HepG2 (cell line): ENCODE measurements around the gene HKDC1. TPM values are rescaled to one million over a fixed set of nuclear protein-coding genes. Genes with fewer than 3 reads are reported as not detected.

Experiments
- BCL6 ChIP-seq: IDR thresholded peaks from 2 replicates; pipeline ENCODE4 v1.6.1; 2016; ENCODE audit warnings: missing genetic modification reagents, missing compliant biosample characterization
- GPN1 ChIP-seq: sonication (generic); formaldehyde crosslinking; IDR thresholded peaks from 2 replicates; pipeline ENCODE4 v1.5.1; 2020; ENCODE audit warnings: missing genetic modification reagents, borderline replicate concordance
- HHEX ChIP-seq: IDR thresholded peaks from 2 replicates; pipeline ENCODE4 v1.6.1; 2016; ENCODE audit warnings: control low read depth
- NR3C1 ChIP-seq: sonication (generic); formaldehyde crosslinking; IDR thresholded peaks from 2 replicates; pipeline ENCODE4 v1.4.0; 2020; ENCODE audit warnings: missing genetic modification reagents
- PCBP2 ChIP-seq: fragments of 200-400 bp; formaldehyde crosslinking; optimal IDR thresholded peaks from 2 replicates; pipeline ENCODE3; 2018; ENCODE audit warnings: low read length, low read depth; ENCODE audit not compliant: poor library complexity, severe bottlenecking
- PTBP1 ChIP-seq: fragments of 200-400 bp; formaldehyde crosslinking; IDR thresholded peaks from 2 replicates; pipeline ENCODE4 v1.6.1; 2018; ENCODE audit warnings: low read length, low read depth; ENCODE audit not compliant: poor library complexity, severe bottlenecking
- SAFB2 ChIP-seq: sonication (generic); formaldehyde crosslinking; IDR thresholded peaks from 2 replicates; pipeline ENCODE4 v1.5.1; 2020; ENCODE audit warnings: missing genetic modification reagents, low read depth, mild to moderate bottlenecking, borderline replicate concordance
- SMAD9 ChIP-seq: sonication (generic); formaldehyde crosslinking; IDR thresholded peaks from 2 replicates; pipeline ENCODE4 v1.5.1; 2020; ENCODE audit warnings: mild to moderate bottlenecking, missing genetic modification reagents
- ZBTB42 ChIP-seq: sonication (generic); formaldehyde crosslinking; IDR thresholded peaks from 2 replicates; pipeline ENCODE4 v1.5.0; 2020; ENCODE audit warnings: mild to moderate bottlenecking, missing genetic modification reagents
- ZMYM2 ChIP-seq: sonication (generic); formaldehyde crosslinking; IDR thresholded peaks from 2 replicates; pipeline ENCODE4 v1.8.0; 2022; ENCODE audit warnings: mild to moderate bottlenecking, missing genetic modification reagents
- ZNF354B ChIP-seq: sonication (generic); formaldehyde crosslinking; IDR thresholded peaks from 2 replicates; pipeline ENCODE4 v1.8.0; 2022; ENCODE audit warnings: mild to moderate bottlenecking, missing genetic modification reagents
- ZNF546 ChIP-seq: sonication (generic); formaldehyde crosslinking; conservative IDR thresholded peaks from 2 replicates; pipeline ENCODE4 v1.8.1; 2023; ENCODE audit warnings: mild to moderate bottlenecking, missing genetic modification reagents
- ZNF572 ChIP-seq: sonication (generic); formaldehyde crosslinking; IDR thresholded peaks from 2 replicates; pipeline ENCODE4 v1.5.1; 2020; ENCODE audit warnings: mild to moderate bottlenecking, missing genetic modification reagents
- polyA plus RNA-seq, 8 experiments: library from polyadenylated mRNA; depleted of rRNA in 3 of 8; stranded (reverse) in 7 of 8; unstranded in 1 of 8; fragments of >200 nt; fragmentation: Illumina TruSeq in 4 of 8; extraction: Trizol in 4 of 8; gene quantifications; 2 replicates each; pipeline versions ENCODE4 v1.2.1 to v1.2.3, GENCODE V29; 2011 to 2016; ENCODE audit warnings: low read depth in 4 of 8, missing spikeins in 1 of 8, mixed read lengths in 1 of 8; ENCODE audit not compliant: insufficient read depth in 1 of 8
- total RNA-seq, 5 experiments: library from RNA; depleted of rRNA; stranded (reverse); fragments of >200 nt; fragmentation: Illumina TruSeq; extraction: Trizol; gene quantifications; 2 replicates each; pipeline ENCODE4 v1.2.3, GENCODE V29; 2016; ENCODE audit warnings: low read depth in 1 of 5
- TF ChIP-seq, protein P1 (sequence below): IDR thresholded peaks from 2 replicates; pipeline ENCODE4 v1.6.1; 2016; ENCODE audit warnings: low read depth, borderline replicate concordance
- TF ChIP-seq, protein P2 (sequence below): sonication (generic); formaldehyde crosslinking; IDR thresholded peaks from 2 replicates; pipeline ENCODE4 v1.8.0; 2022; ENCODE audit warnings: mild to moderate bottlenecking, missing genetic modification reagents, borderline replicate concordance
- TF ChIP-seq, protein P3 (sequence below): sonication (generic); formaldehyde crosslinking; IDR thresholded peaks from 2 replicates; pipeline ENCODE4 v1.5.0; 2020; ENCODE audit warnings: mild to moderate bottlenecking, missing genetic modification reagents
- TF ChIP-seq, protein P4 (sequence below): sonication (generic); formaldehyde crosslinking; IDR thresholded peaks from 2 replicates; pipeline ENCODE4 v1.4.0; 2020; ENCODE audit warnings: mild to moderate bottlenecking, low read depth, missing genetic modification reagents
- TF ChIP-seq, protein P5 (sequence below): sonication (generic); formaldehyde crosslinking; IDR thresholded peaks from 2 replicates; pipeline ENCODE4 v1.4.0; 2020; ENCODE audit warnings: missing genetic modification reagents, low read depth, mild to moderate bottlenecking, borderline replicate concordance
- TF ChIP-seq, protein P6 (sequence below): sonication (generic); formaldehyde crosslinking; IDR thresholded peaks from 2 replicates; pipeline ENCODE4 v1.4.0; 2020; ENCODE audit warnings: mild to moderate bottlenecking, missing genetic modification reagents

Gene HKDC1
- total and polyA plus RNA-seq, 2 of the 13 experiments (the other 11 are each of a cell fraction or from before 2014, with no cell fraction given), result 8.1 to 12.4 TPM

DNA sequence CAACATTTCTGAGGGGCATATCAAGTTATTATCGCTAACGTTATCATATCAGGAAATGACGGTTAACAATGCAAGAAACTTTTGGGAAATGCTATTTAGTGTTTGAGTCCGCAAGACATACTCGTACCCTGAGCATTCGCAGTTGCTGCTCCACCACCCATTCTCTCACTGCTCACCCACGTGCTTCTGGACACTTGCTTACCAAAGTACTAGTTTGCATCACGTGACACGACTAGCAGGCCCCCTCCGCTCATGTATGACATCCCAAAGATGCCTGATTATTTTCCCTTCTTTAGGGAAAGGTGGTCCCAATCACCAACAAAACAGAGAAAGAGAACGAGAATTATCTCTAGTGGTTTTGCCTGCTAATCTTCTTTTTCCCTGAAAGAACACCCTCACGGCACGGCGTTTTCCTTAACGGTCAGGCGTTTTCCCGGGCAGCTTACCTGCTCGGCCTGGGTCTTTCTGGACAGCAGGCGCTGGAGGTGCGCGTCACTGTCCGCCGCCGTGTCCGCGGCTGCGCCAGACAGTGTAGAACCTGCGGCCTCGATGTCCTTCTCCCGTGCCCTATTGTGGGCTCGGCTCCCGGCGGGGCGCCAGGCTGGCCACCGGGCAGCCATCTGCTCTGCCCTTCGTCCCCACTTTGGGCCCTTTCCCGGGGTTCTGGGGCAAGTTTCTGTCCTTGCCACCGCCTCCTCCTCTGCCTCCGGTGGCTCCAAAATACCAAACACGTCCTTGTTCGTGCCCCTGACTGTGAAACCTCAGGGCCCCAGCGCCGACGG is 40.2 kb upstream of the HKDC1 start, which contains the start of gene SUPV3L1 (continued):
- TF ChIP-seq, protein P1, sequence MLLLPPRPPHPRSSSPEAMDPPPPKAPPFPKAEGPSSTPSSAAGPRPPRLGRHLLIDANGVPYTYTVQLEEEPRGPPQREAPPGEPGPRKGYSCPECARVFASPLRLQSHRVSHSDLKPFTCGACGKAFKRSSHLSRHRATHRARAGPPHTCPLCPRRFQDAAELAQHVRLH, result no peak; the same call in 1 of the 2 replicates
- TF ChIP-seq ZNF572 (CRISPR knock-in tag) (0 out of 2 replicates have a peak, but pooled peaks have one; percentile 14), PCBP2 (no peak), ZBTB42 (CRISPR knock-in tag) (no peak), ZMYM2 (CRISPR knock-in tag) (no peak), SAFB2 (CRISPR knock-in tag) (no peak), GPN1 (CRISPR knock-in tag) (0 out of 2 replicates have a peak, but pooled peaks have one; percentile 39), NR3C1 (CRISPR knock-in tag) (no peak), HHEX (CRISPR knock-in tag) (no peak), SMAD9 (CRISPR knock-in tag) (no peak), BCL6 (no peak), ZNF354B (CRISPR knock-in tag) (no peak), ZNF546 (CRISPR knock-in tag) (no peak), PTBP1 (no peak)
- TF ChIP-seq, protein P2, sequence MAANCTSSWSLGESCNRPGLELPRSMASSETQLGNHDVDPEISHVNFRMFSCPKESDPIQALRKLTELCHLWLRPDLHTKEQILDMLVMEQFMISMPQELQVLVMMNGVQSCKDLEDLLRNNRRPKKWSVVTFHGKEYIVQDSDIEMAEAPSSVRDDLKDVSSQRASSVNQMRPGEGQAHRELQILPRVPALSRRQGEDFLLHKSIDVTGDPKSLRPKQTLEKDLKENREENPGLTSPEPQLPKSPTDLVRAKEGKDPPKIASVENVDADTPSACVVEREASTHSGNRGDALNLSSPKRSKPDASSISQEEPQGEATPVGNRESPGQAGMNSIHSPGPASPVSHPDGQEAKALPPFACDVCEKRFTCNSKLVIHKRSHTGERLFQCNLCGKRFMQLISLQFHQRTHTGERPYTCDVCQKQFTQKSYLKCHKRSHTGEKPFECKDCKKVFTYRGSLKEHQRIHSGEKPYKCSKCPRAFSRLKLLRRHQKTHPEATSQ (CRISPR knock-in tag), result peak; percentile 46; the same call in 1 of the 2 replicates
- TF ChIP-seq, protein P3, sequence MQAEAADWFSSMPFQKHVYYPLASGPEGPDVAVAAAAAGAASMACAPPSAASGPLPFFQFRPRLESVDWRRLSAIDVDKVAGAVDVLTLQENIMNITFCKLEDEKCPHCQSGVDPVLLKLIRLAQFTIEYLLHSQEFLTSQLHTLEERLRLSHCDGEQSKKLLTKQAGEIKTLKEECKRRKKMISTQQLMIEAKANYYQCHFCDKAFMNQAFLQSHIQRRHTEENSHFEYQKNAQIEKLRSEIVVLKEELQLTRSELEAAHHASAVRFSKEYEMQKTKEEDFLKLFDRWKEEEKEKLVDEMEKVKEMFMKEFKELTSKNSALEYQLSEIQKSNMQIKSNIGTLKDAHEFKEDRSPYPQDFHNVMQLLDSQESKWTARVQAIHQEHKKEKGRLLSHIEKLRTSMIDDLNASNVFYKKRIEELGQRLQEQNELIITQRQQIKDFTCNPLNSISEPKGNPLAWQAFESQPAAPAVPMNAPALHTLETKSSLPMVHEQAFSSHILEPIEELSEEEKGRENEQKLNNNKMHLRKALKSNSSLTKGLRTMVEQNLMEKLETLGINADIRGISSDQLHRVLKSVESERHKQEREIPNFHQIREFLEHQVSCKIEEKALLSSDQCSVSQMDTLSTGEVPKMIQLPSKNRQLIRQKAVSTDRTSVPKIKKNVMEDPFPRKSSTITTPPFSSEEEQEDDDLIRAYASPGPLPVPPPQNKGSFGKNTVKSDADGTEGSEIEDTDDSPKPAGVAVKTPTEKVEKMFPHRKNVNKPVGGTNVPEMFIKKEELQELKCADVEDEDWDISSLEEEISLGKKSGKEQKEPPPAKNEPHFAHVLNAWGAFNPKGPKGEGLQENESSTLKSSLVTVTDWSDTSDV (CRISPR knock-in tag), result no peak
- TF ChIP-seq, protein P4, sequence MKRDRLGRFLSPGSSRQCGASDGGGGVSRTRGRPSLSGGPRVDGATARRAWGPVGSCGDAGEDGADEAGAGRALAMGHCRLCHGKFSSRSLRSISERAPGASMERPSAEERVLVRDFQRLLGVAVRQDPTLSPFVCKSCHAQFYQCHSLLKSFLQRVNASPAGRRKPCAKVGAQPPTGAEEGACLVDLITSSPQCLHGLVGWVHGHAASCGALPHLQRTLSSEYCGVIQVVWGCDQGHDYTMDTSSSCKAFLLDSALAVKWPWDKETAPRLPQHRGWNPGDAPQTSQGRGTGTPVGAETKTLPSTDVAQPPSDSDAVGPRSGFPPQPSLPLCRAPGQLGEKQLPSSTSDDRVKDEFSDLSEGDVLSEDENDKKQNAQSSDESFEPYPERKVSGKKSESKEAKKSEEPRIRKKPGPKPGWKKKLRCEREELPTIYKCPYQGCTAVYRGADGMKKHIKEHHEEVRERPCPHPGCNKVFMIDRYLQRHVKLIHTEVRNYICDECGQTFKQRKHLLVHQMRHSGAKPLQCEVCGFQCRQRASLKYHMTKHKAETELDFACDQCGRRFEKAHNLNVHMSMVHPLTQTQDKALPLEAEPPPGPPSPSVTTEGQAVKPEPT (CRISPR knock-in tag), result no peak; the same call in 1 of the 2 replicates
- TF ChIP-seq, protein P5, sequence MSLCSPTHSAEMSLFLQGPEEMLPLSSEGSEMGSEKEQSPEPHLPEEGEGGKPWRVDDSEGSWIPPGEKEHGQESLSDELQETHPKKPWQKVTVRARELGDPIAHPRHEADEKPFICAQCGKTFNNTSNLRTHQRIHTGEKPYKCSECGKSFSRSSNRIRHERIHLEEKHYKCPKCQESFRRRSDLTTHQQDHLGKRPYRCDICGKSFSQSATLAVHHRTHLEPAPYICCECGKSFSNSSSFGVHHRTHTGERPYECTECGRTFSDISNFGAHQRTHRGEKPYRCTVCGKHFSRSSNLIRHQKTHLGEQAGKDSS (CRISPR knock-in tag), result no peak
- TF ChIP-seq, protein P6, sequence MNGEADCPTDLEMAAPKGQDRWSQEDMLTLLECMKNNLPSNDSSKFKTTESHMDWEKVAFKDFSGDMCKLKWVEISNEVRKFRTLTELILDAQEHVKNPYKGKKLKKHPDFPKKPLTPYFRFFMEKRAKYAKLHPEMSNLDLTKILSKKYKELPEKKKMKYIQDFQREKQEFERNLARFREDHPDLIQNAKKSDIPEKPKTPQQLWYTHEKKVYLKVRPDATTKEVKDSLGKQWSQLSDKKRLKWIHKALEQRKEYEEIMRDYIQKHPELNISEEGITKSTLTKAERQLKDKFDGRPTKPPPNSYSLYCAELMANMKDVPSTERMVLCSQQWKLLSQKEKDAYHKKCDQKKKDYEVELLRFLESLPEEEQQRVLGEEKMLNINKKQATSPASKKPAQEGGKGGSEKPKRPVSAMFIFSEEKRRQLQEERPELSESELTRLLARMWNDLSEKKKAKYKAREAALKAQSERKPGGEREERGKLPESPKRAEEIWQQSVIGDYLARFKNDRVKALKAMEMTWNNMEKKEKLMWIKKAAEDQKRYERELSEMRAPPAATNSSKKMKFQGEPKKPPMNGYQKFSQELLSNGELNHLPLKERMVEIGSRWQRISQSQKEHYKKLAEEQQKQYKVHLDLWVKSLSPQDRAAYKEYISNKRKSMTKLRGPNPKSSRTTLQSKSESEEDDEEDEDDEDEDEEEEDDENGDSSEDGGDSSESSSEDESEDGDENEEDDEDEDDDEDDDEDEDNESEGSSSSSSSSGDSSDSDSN (CRISPR knock-in tag), result peak; percentile 73
